ENCODE measurements around the gene SH3RF3.
"Not testable (repeated sequence)": the region's sequence is repeated elsewhere in the genome, so short reads cannot be mapped to it uniquely, and the experiment has no call there.

Gene SH3RF3

GRCh38 chr2:109159096-109159495, 30.1 kb downstream of the SH3RF3 start:
- Histone ChIP-seq H3K4me3 (ENCODE audit: insufficient read length, low read depth) (no peak overlapping the region), H3K4me1 (ENCODE audit: insufficient read depth, insufficient read length) (peaks cover 4% of the 10 kb centered on the region), H3K9ac (ENCODE audit: insufficient read length, low read depth) (no peak overlapping the region), H3K9me3 (ENCODE audit: insufficient read depth, low read length) (no peaks in the 10 kb centered on the region), H3K27me3 (ENCODE audit: insufficient read depth, insufficient read length) (no peaks in the 10 kb centered on the region), H3K36me3 (ENCODE audit: insufficient read depth, insufficient read length, low read length) (no peaks in the 10 kb centered on the region)
- TF ChIP-seq ZNF274 (IDR thresholded peaks at IDR 0.05; ENCODE audit: low read depth, low read length) (no peak), SUZ12 (IDR thresholded peaks at IDR 0.05; ENCODE audit: extremely low read depth, insufficient read depth, insufficient read length) (no peak), YY1 (IDR thresholded peaks at IDR 0.05; ENCODE audit: insufficient read depth, insufficient read length) (no peak)
- DNase-seq (ENCODE audit: low read depth, low spot score): no peak

GRCh38 chr2:109160714-109161440, 31.9 kb downstream of the SH3RF3 start:
- no peak for DNase-seq (ENCODE audit: low read depth, low spot score)
- H3K36me3 ChIP-seq (ENCODE audit: insufficient read depth, insufficient read length, low read length): no peaks in the 10 kb centered on the region
- no peak overlapping the region for H3K9ac ChIP-seq (ENCODE audit: insufficient read length, low read depth)
- peaks cover under 1% of the 10 kb centered on the region for H3K4me1 ChIP-seq (ENCODE audit: insufficient read depth, insufficient read length)
- H3K9me3 ChIP-seq (ENCODE audit: insufficient read depth, low read length): no peaks in the 10 kb centered on the region
- TF ChIP-seq SUZ12 (IDR thresholded peaks at IDR 0.05; ENCODE audit: extremely low read depth, insufficient read depth, insufficient read length) (no peak), ZNF274 (IDR thresholded peaks at IDR 0.05; ENCODE audit: low read depth, low read length) (no peak), YY1 (IDR thresholded peaks at IDR 0.05; ENCODE audit: insufficient read depth, insufficient read length) (no peak)
- H3K4me3 ChIP-seq (ENCODE audit: insufficient read length, low read depth): no peak overlapping the region
- no peaks in the 10 kb centered on the region for H3K27me3 ChIP-seq (ENCODE audit: insufficient read depth, insufficient read length)

- H3K36me3 ChIP-seq (ENCODE audit: insufficient read depth, insufficient read length, low read length); H3K9me3 ChIP-seq (ENCODE audit: insufficient read depth, low read length); H3K9ac ChIP-seq (ENCODE audit: insufficient read length, low read depth); DNase-seq (ENCODE audit: low read depth, low spot score); H3K27me3 ChIP-seq (ENCODE audit: insufficient read depth, insufficient read length); H3K4me1 ChIP-seq (ENCODE audit: insufficient read depth, insufficient read length); H3K4me3 ChIP-seq (ENCODE audit: insufficient read length, low read depth): not testable (repeated sequence)
These were observed 33.4 kb downstream of the SH3RF3 start for GRCh38 chr2:109162367-109162766.

GRCh38 chr2:109162999-109163398, 34.0 kb downstream of the SH3RF3 start:
- no peaks in the 10 kb centered on the region for H3K9me3 ChIP-seq (ENCODE audit: insufficient read depth, low read length)
- no peaks in the 10 kb centered on the region for H3K27me3 ChIP-seq (ENCODE audit: insufficient read depth, insufficient read length)
- no peak overlapping the region for H3K9ac ChIP-seq (ENCODE audit: insufficient read length, low read depth)
- H3K36me3 ChIP-seq (ENCODE audit: insufficient read depth, insufficient read length, low read length): no peaks in the 10 kb centered on the region
- no peaks in the 10 kb centered on the region for H3K4me1 ChIP-seq (ENCODE audit: insufficient read depth, insufficient read length)
- DNase-seq (ENCODE audit: low read depth, low spot score): no peak
- TF ChIP-seq ZNF274 (IDR thresholded peaks at IDR 0.05; ENCODE audit: low read depth, low read length) (no peak), SUZ12 (IDR thresholded peaks at IDR 0.05; ENCODE audit: extremely low read depth, insufficient read depth, insufficient read length) (no peak), YY1 (IDR thresholded peaks at IDR 0.05; ENCODE audit: insufficient read depth, insufficient read length) (no peak)
- no peak overlapping the region for H3K4me3 ChIP-seq (ENCODE audit: insufficient read length, low read depth)

GRCh38 chr2:109164311-109164710, 35.3 kb downstream of the SH3RF3 start:
- Histone ChIP-seq H3K4me1 (ENCODE audit: insufficient read depth, insufficient read length) (no peaks in the 10 kb centered on the region), H3K9me3 (ENCODE audit: insufficient read depth, low read length) (no peaks in the 10 kb centered on the region), H3K36me3 (ENCODE audit: insufficient read depth, insufficient read length, low read length) (no peaks in the 10 kb centered on the region), H3K27me3 (ENCODE audit: insufficient read depth, insufficient read length) (no peaks in the 10 kb centered on the region), H3K9ac (ENCODE audit: insufficient read length, low read depth) (no peak overlapping the region), H3K4me3 (ENCODE audit: insufficient read length, low read depth) (no peak overlapping the region)
- DNase-seq (ENCODE audit: low read depth, low spot score): no peak
- TF ChIP-seq ZNF274 (IDR thresholded peaks at IDR 0.05; ENCODE audit: low read depth, low read length) (no peak), SUZ12 (IDR thresholded peaks at IDR 0.05; ENCODE audit: extremely low read depth, insufficient read depth, insufficient read length) (no peak), YY1 (IDR thresholded peaks at IDR 0.05; ENCODE audit: insufficient read depth, insufficient read length) (no peak)

- DNase-seq (ENCODE audit: low read depth, low spot score): no peak
- no peak overlapping the region for H3K4me3 ChIP-seq (ENCODE audit: insufficient read length, low read depth)
- H3K9ac ChIP-seq (ENCODE audit: insufficient read length, low read depth): no peak overlapping the region
- H3K27me3 ChIP-seq (ENCODE audit: insufficient read depth, insufficient read length): no peaks in the 10 kb centered on the region
- H3K4me1 ChIP-seq (ENCODE audit: insufficient read depth, insufficient read length): no peaks in the 10 kb centered on the region
- no peaks in the 10 kb centered on the region for H3K9me3 ChIP-seq (ENCODE audit: insufficient read depth, low read length)
- TF ChIP-seq SUZ12 (IDR thresholded peaks at IDR 0.05; ENCODE audit: extremely low read depth, insufficient read depth, insufficient read length) (no peak), YY1 (IDR thresholded peaks at IDR 0.05; ENCODE audit: insufficient read depth, insufficient read length) (no peak), ZNF274 (IDR thresholded peaks at IDR 0.05; ENCODE audit: low read depth, low read length) (no peak)
- no peaks in the 10 kb centered on the region for H3K36me3 ChIP-seq (ENCODE audit: insufficient read depth, insufficient read length, low read length)
These were observed 35.8 kb downstream of the SH3RF3 start for GRCh38 chr2:109164739-109165221.

GRCh38 chr2:109166811-109167210, 37.8 kb downstream of the SH3RF3 start:
- no peaks in the 10 kb centered on the region for H3K4me1 ChIP-seq (ENCODE audit: insufficient read depth, insufficient read length)
- no peaks in the 10 kb centered on the region for H3K9me3 ChIP-seq (ENCODE audit: insufficient read depth, low read length)
- no peak overlapping the region for H3K4me3 ChIP-seq (ENCODE audit: insufficient read length, low read depth)
- no peaks in the 10 kb centered on the region for H3K27me3 ChIP-seq (ENCODE audit: insufficient read depth, insufficient read length)
- no peaks in the 10 kb centered on the region for H3K36me3 ChIP-seq (ENCODE audit: insufficient read depth, insufficient read length, low read length)
- H3K9ac ChIP-seq (ENCODE audit: insufficient read length, low read depth): no peak overlapping the region
- TF ChIP-seq SUZ12 (IDR thresholded peaks at IDR 0.05; ENCODE audit: extremely low read depth, insufficient read depth, insufficient read length): no peak
- no peak for TF ChIP-seq YY1 (IDR thresholded peaks at IDR 0.05; ENCODE audit: insufficient read depth, insufficient read length)
- TF ChIP-seq ZNF274 (IDR thresholded peaks at IDR 0.05; ENCODE audit: low read depth, low read length): no peak
- DNase-seq (ENCODE audit: low read depth, low spot score): no peak

All from NT2/D1 (cell line).